Heart left ventricle (tissue), 16 donors: ENCODE results near the gene CCDC86. TPM values are rescaled to one million over a fixed set of nuclear protein-coding genes. Genes with fewer than 3 reads are reported as not detected.

ENCODE experiments used
- ATAC-seq, 4 donors: fragments of 200-7000 bp; cut with Tn5 transposase; one replicate each; pipeline ENCODE4 v1.9.1; 2020 to 2022; ENCODE audit warnings: moderate library complexity in 4 of 4, mild to moderate bottlenecking in 3 of 4, moderate number of reproducible peaks in 1 of 4
- DNase-seq, 5 donors: peaks; one replicate each; pipeline ENCODE4 v3.0.0-alpha.2; 2020
- H3K27ac ChIP-seq, 12 donors: fragments of 200-600 bp; sonication (generic) in 4 of 12; one replicate each; pipeline versions ENCODE4 v1.5.0 to v1.8.0; 2016 to 2022; ENCODE audit warnings: mild to moderate bottlenecking in 2 of 12
- H3K27me3 ChIP-seq, 9 donors: fragments of 200-600 bp; sonication (generic) in 2 of 9; one replicate each; pipeline versions ENCODE4 v1.5.1 to v1.8.0; 2016 to 2022; ENCODE audit warnings: mild to moderate bottlenecking in 3 of 9
- H3K36me3 ChIP-seq, 9 donors: fragments of 200-600 bp; sonication (generic) in 2 of 9; one replicate each; pipeline versions ENCODE4 v1.5.0 to v1.8.0; 2018 to 2022; ENCODE audit warnings: mild to moderate bottlenecking in 2 of 9
- H3K4me1 ChIP-seq, 12 donors: fragments of 200-600 bp; sonication (generic) in 4 of 12; one replicate each; pipeline versions ENCODE4 v1.5.0 to v1.8.0; 2016 to 2022; ENCODE audit warnings: mild to moderate bottlenecking in 3 of 12
- H3K4me3 ChIP-seq, 12 donors: fragments of 200-600 bp; sonication (generic) in 4 of 12; one replicate each; pipeline versions ENCODE4 v1.5.0 to v1.8.0; 2017 to 2022; ENCODE audit warnings: mild to moderate bottlenecking in 9 of 12, moderate library complexity in 4 of 12
- H3K9me3 ChIP-seq, 12 donors: fragments of 200-600 bp; sonication (generic) in 4 of 12; one replicate each; pipeline versions ENCODE4 v1.5.0 to v1.8.0; 2016 to 2022; ENCODE audit warnings: mild to moderate bottlenecking in 1 of 12
- POLR2A ChIP-seq, 2 donors: fragments of 450-650 bp; IDR thresholded peaks; one replicate each; pipeline ENCODE4 v1.6.1; 2017; ENCODE audit warnings: antibody characterized with exemption in 2 of 2, mild to moderate bottlenecking in 2 of 2, moderate library complexity in 2 of 2
- WGBS, 4 donors: extraction: QIAGEN DNeasy Blood & Tissue Kit in 2 of 4; methylation state at CpG; one replicate each; pipeline versions ENCODE4 v1.1.5 to v1.1.7; 2013 to 2018; 5-methylcytosine and 5-hydroxymethylcytosine counted together
- intact Hi-C, 10 donors: fragments of 100-400 bp; cut with DNase I; formaldehyde crosslinking; loops; one replicate each; pipeline versions ENCODE4 v1.11.1 to v1.14.2; 2022
- polyA plus RNA-seq, 2 donors: library from polyadenylated mRNA; stranded (reverse); fragments of 200-250 nt; gene quantifications; one replicate each; pipeline ENCODE4 v1.2.3, GENCODE V29; 2013
- total RNA-seq, 9 donors: library from RNA; depleted of rRNA in 2 of 9; stranded (reverse); fragments of >200 nt in 2 of 9; fragmentation: NEBNext Ultra II Directional in 3 of 9; extraction: Animal tissue kit (Norgen Biotek cat#: 25700) in 3 of 9; gene quantifications; one replicate each; pipeline versions ENCODE4 v1.1.0 to v1.2.4, GENCODE V29; 2016 to 2023
- TF ChIP-seq, protein P1 (sequence below), 12 donors: fragments of 200-600 bp; sonication (generic) in 4 of 12; IDR thresholded peaks; one replicate each; pipeline versions ENCODE4 v1.5.0 to v1.8.0; 2018 to 2022; ENCODE audit warnings: antibody characterized with exemption in 12 of 12, mild to moderate bottlenecking in 5 of 12
- donor health status: ischemic (EF 13 %, LVEDD 7.1; RV severe dilation, severe dysfunction).
- donor health status: healthy with polysubstance abuse.
- donor health status: DM: no; HTN: yes; CAD: no.
- donor health status: DM: no; HTN: no; CAD: no.
- donor health status: ischemic (EF 25% LVEDD 6.9; RV normal size, moderate dysfunction).
- donor health status: ischemic (EF 25% LVEDD 5.7; RV mildly dilated, moderate dysfunction).
- donor health status: healthy.
- donor health status: DM: yes; HTN: yes; CAD: no.
- donor health status: ischemic (EF 35%, LVEDD 5.7; RV mildly dilated, moderate dysfunction).
- donor health status: nonischemic (EF 11% LVEDD 7.7; RV severe dilation, severe dysfunction).
- donor health status: DM: yes; HTN: yes; CAD: no.
- donor health status: PGD.
- donor health status: ischemic (EF 29% LVEDD 5.4; RV normal size, mild dysfunction).
- donor health status: nonischemic (EF 23%, LVEDD 6.1; RV moderate dilation, normal function).

Gene CCDC86
- total and polyA plus RNA-seq, 11 donors = 6.0 to 33.3 (median 10.1) TPM

DNA sequence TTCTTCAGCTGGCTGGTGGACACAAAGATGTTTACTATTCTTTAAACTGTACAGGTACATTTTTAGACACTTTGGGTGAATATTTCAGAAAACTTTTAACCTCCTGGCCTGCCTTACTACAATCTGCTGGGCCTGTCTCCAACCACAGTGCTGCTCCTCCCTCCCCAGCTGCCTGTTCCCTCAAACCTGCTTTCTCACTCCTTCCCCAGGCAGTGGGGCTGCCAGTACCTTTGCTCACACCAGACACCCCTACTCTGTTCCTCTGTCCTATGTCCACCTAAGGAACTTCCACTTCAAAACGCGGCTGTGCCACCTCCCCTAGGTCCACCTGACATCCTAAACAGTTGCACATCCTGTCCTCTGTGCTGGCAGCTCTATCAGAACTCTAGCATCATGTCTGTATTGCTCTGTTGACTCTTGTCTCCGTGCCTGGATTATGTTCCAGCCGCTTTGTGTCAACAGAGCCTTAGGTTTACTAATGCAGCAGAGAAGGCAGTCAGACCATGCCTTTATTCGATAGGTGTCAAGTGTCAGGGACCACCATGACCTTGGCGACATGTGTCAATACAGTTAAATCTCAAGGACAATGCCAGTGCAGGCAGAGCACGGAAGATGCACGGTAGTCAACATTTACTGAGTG lies 38.9 kb downstream of the CCDC86 start:
- Histone ChIP-seq H3K27me3 (no peaks in the 10 kb centered on the region), H3K4me3 (no peak overlapping the region), H3K27ac (no peak overlapping the region), H3K9me3 (no peaks in the 10 kb centered on the region), H3K4me1 (peaks cover 0 to 25% (median 6%) of the 10 kb centered on the region in 12 donors), H3K36me3 (peaks cover 0 to 32% (median 14%) of the 10 kb centered on the region in 9 donors)
- DNase-seq (peak in 1 of 5 donors; percentile 5), ATAC-seq (no peak)
- WGBS, 4 donors = 66 to 81% (median 73%) methylated on average over 8 of the region's 8 CpGs
- no peak for TF ChIP-seq POLR2A (IDR thresholded peaks at IDR 0.05)
- TF ChIP-seq, protein P1, sequence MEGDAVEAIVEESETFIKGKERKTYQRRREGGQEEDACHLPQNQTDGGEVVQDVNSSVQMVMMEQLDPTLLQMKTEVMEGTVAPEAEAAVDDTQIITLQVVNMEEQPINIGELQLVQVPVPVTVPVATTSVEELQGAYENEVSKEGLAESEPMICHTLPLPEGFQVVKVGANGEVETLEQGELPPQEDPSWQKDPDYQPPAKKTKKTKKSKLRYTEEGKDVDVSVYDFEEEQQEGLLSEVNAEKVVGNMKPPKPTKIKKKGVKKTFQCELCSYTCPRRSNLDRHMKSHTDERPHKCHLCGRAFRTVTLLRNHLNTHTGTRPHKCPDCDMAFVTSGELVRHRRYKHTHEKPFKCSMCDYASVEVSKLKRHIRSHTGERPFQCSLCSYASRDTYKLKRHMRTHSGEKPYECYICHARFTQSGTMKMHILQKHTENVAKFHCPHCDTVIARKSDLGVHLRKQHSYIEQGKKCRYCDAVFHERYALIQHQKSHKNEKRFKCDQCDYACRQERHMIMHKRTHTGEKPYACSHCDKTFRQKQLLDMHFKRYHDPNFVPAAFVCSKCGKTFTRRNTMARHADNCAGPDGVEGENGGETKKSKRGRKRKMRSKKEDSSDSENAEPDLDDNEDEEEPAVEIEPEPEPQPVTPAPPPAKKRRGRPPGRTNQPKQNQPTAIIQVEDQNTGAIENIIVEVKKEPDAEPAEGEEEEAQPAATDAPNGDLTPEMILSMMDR (IDR thresholded peaks at IDR 0.05) = no peak
- intact Hi-C loops = no loop called here

DNA sequence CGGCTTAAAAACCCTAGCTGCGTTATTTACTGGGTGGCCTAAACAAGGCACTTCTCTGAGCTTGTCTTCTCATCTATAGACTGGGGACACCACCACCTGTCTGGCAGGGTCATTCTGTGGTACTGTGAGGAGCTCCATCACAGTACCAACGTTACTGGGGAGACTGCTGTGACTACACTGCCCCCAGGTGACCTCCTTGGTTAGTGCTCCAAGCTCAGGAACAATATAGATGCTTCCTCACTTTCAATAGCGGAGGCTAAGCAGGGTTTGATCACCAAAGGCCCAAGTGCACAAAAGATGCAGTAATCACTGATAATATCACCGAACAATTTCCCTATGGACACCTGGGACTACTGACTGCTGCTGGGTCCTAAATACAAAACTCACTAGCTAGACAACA lies 45.6 kb downstream of the CCDC86 start:
- ATAC-seq (peak; percentile 65 to 86 (median 80)), DNase-seq (no peak)
- H3K27ac ChIP-seq = no peak overlapping the region
- TF ChIP-seq, protein P1 (IDR thresholded peaks at IDR 0.05) = peak; percentile 33 to 63 (median 54)
- TF ChIP-seq POLR2A (IDR thresholded peaks at IDR 0.05) = no peak
- H3K4me1 ChIP-seq = peaks cover 0 to 23% (median 12%) of the 10 kb centered on the region in 12 donors
- intact Hi-C loops = loop anchor here in 3 of 10 donors (1.0 kb wide), 1 partner anchor 56 kb away; no protein-coding TSS in a partner anchor
- peaks cover 0 to 16% (median 11%) of the 10 kb centered on the region in 9 donors for H3K36me3 ChIP-seq
- H3K9me3 ChIP-seq = no peaks in the 10 kb centered on the region
- H3K27me3 ChIP-seq = no peaks in the 10 kb centered on the region
- no peak overlapping the region for H3K4me3 ChIP-seq
- 56 to 74% (median 62%) methylated on average over 5 of the region's 5 CpGs for WGBS, 4 donors

- ATAC-seq (peak in 1 of 4 donors; percentile 7), DNase-seq (no peak)
- Histone ChIP-seq H3K36me3 (peaks cover 0 to 40% (median 35%) of the 10 kb centered on the region in 9 donors), H3K9me3 (no peaks in the 10 kb centered on the region), H3K4me1 (peaks cover 0 to 23% (median 12%) of the 10 kb centered on the region in 12 donors), H3K27me3 (no peaks in the 10 kb centered on the region), H3K4me3 (no peak overlapping the region), H3K27ac (peak overlapping the region in 11 of 12 donors; percentile 1 to 64 (median 52))
- no peak for TF ChIP-seq POLR2A (IDR thresholded peaks at IDR 0.05)
- TF ChIP-seq, protein P1 (IDR thresholded peaks at IDR 0.05) = no peak
- intact Hi-C loops = loop anchor here in 4 of 10 donors (2.0 kb wide), 4 partner anchors 55 to 115 kb away; no protein-coding TSS in a partner anchor
- 58 to 64% (median 62%) methylated on average over 6 of the region's 6 CpGs for WGBS, 4 donors
Observed at GRCh38 chr11:60889869-60890311, 48.0 kb downstream of the CCDC86 start.

GRCh38 chr11:60890696-60891095 lies 48.8 kb downstream of the CCDC86 start:
- DNase-seq (peak in 1 of 5 donors; percentile 63), ATAC-seq (peak; percentile 42 to 89 (median 62))
- Histone ChIP-seq H3K27ac (peak overlapping the region in 9 of 12 donors; percentile 49 to 64 (median 54)), H3K4me3 (no peak overlapping the region), H3K36me3 (peaks cover 0 to 48% (median 43%) of the 10 kb centered on the region in 9 donors), H3K4me1 (peaks cover 0 to 23% (median 12%) of the 10 kb centered on the region in 12 donors), H3K27me3 (no peaks in the 10 kb centered on the region), H3K9me3 (no peaks in the 10 kb centered on the region)
- no peak for TF ChIP-seq POLR2A (IDR thresholded peaks at IDR 0.05)
- intact Hi-C loops = loop anchor here in 1 of 10 donors (2.0 kb wide), 1 partner anchor 56 kb away; no protein-coding TSS in a partner anchor
- 22 to 56% (median 55%) methylated on average over 5 of the region's 5 CpGs for WGBS, 4 donors
